HG02840 (cell line): ENCODE results near the gene PHETA1.
A peak's percentile ranks its signal among the peaks of the same experiment; 100 is the strongest.
"Not testable (repeated sequence)": the region's sequence is repeated elsewhere in the genome, so short reads cannot be mapped to it uniquely, and the experiment has no call there.

Experiments used
- ATAC-seq: cut with Tn5 transposase; IDR thresholded peaks from one replicate; pipeline ENCODE4 v1.9.1; 2021; ENCODE audit warnings: mild to moderate bottlenecking, moderate library complexity, moderate number of reproducible peaks; ENCODE audit not compliant: unreplicated experiment, low FRiP score

Gene PHETA1

GRCh38 chr12:111405859-111406473, 37.1 kb upstream of the PHETA1 start, which contains the start of gene SH2B3:
Gene SH2B3 (plus strand): TSS chr12:111405923. CDS start chr12:111418146, 12,223 bp downstream.
- ATAC-seq = peak; percentile 10

GRCh38 chr12:111405149-111405858, 36.4 kb upstream of the PHETA1 start:
- ATAC-seq = peak; percentile 66

GRCh38 chr12:111404362-111405148, 35.7 kb upstream of the PHETA1 start:
- peak; percentile 15 for ATAC-seq

- ATAC-seq = not testable (repeated sequence)
These were observed 33.6 kb upstream of the PHETA1 start for GRCh38 chr12:111402490-111402824.

GRCh38 chr12:111401167-111401605, 32.3 kb upstream of the PHETA1 start:
- ATAC-seq = no peak

- not testable (repeated sequence) for ATAC-seq
These were observed 31.0 kb upstream of the PHETA1 start for GRCh38 chr12:111399741-111400404.

- ATAC-seq = no peak
These were observed 29.6 kb upstream of the PHETA1 start for GRCh38 chr12:111398530-111398929.

GRCh38 chr12:111396726-111397445, 28.0 kb upstream of the PHETA1 start:
- peak; percentile 50 for ATAC-seq

GRCh38 chr12:111396271-111396670, 27.4 kb upstream of the PHETA1 start:
- not testable (repeated sequence) for ATAC-seq

- no peak for ATAC-seq
These were observed 26.7 kb upstream of the PHETA1 start for GRCh38 chr12:111395336-111396187.

GRCh38 chr12:111394480-111394879, 25.6 kb upstream of the PHETA1 start:
- no peak for ATAC-seq

- ATAC-seq = no peak
These were observed 24.9 kb upstream of the PHETA1 start for GRCh38 chr12:111393700-111394300.

- no peak for ATAC-seq
These were observed 22.0 kb upstream of the PHETA1 start for GRCh38 chr12:111390910-111391309.

- ATAC-seq = no peak
These were observed 20.7 kb upstream of the PHETA1 start for GRCh38 chr12:111389635-111390034.

- no peak for ATAC-seq
These were observed 18.9 kb upstream of the PHETA1 start for GRCh38 chr12:111387747-111388323.

- no peak for ATAC-seq
These were observed 18.0 kb upstream of the PHETA1 start for GRCh38 chr12:111386885-111387284.

GRCh38 chr12:111384596-111384995, 15.7 kb upstream of the PHETA1 start:
- no peak for ATAC-seq

GRCh38 chr12:111379942-111380554, 11.2 kb upstream of the PHETA1 start:
- no peak for ATAC-seq
